Adrenal gland (tissue), 5 donors: ENCODE results near the gene SEMA3A.

ENCODE experiments used
- CTCF ChIP-seq, 6 experiments: fragments of 450-650 bp in 4 of 6; fragments of 200-600 bp in 2 of 6; sonication (generic) in 1 of 6; IDR thresholded peaks; 1 replicate in 5 of 6; 2 replicates in 1 of 6; pipeline versions ENCODE4 v1.5.1 to v1.8.0; 2016 to 2021; ENCODE audit warnings: antibody characterized with exemption in 6 of 6, mild to moderate bottlenecking in 2 of 6, moderate library complexity in 1 of 6
- POLR2A ChIP-seq, 2 donors: fragments of 450-650 bp; IDR thresholded peaks; one replicate each; pipeline ENCODE4 v1.6.1; 2017; ENCODE audit warnings: antibody characterized with exemption in 2 of 2, mild to moderate bottlenecking in 2 of 2, moderate library complexity in 1 of 2
- donor health status: DM: no; HTN: no; CAD: no.

- TF ChIP-seq POLR2A (IDR thresholded peaks at IDR 0.05) (no peak), CTCF (IDR thresholded peaks at IDR 0.05) (no peak)
Measured at GRCh38 chr7:84177758-84178412, 16.7 kb downstream of the SEMA3A start.
